WERI-Rb-1 (cell line): ENCODE data around the gene ABCA10.

Experiments
- DNase-seq: peaks from one replicate; pipeline ENCODE4 v3.0.0-alpha.2; 2020
- H3K27ac ChIP-seq: fragments of 250-450 bp; sonication (Bioruptor Pico); 2 replicates; pipeline ENCODE4 v1.5.1; 2020; ENCODE audit warnings: mild to moderate bottlenecking, moderate library complexity
- H3K27me3 ChIP-seq: fragments of 250-450 bp; sonication (Bioruptor Pico); 2 replicates; pipeline ENCODE4 v1.5.1; 2021; ENCODE audit warnings: mild to moderate bottlenecking, low read depth, moderate library complexity; ENCODE audit not compliant: insufficient read depth, severe bottlenecking
- H3K36me3 ChIP-seq: fragments of 250-450 bp; sonication (Bioruptor Pico); 2 replicates; pipeline ENCODE4 v1.5.1; 2020; ENCODE audit warnings: mild to moderate bottlenecking, moderate library complexity
- H3K4me3 ChIP-seq: 2 replicates; pipeline ENCODE4 v1.5.1; 2011; ENCODE audit warnings: low read depth, mild to moderate bottlenecking, control low read depth, low read length
- H3K9me3 ChIP-seq: fragments of 250-450 bp; sonication (Bioruptor Pico); 2 replicates; pipeline ENCODE4 v1.5.1; 2021; ENCODE audit warnings: mild to moderate bottlenecking, moderate library complexity; ENCODE audit not compliant: severe bottlenecking
- CTCF ChIP-seq: IDR thresholded peaks from 2 replicates; pipeline ENCODE4 v1.5.1; 2011; ENCODE audit warnings: low read depth, mild to moderate bottlenecking, control low read depth, inconsistent platforms, low read length

ABCA10 gene

GRCh38 chr17:69098625-69099024 lies 130.0 kb downstream of the ABCA10 start:
- DNase-seq: no peak
- Histone ChIP-seq H3K9me3 (no peaks in the 10 kb centered on the region), H3K4me3 (no peak overlapping the region), H3K27me3 (no peaks in the 10 kb centered on the region), H3K27ac (no peak overlapping the region), H3K36me3 (no peaks in the 10 kb centered on the region)
- TF ChIP-seq CTCF: no peak
